Adrenal gland (tissue), 12 donors: ENCODE measurements around the gene STRN4. TPM values are rescaled to one million over a fixed set of nuclear protein-coding genes. Genes with fewer than 3 reads are reported as not detected.

Experiments
- DNase-seq, 7 donors: peaks; one replicate each; pipeline ENCODE4 v3.0.0-alpha.2; 2019 to 2020
- H3K27ac ChIP-seq, 5 donors: fragments of 200-600 bp; sonication (generic) in 4 of 5; 1 replicate in 3 of 5; 2 replicates in 2 of 5; pipeline versions ENCODE4 v1.5.1 to v1.8.0; 2016 to 2020; ENCODE audit warnings: mild to moderate bottlenecking in 1 of 5
- H3K27me3 ChIP-seq: fragments of 200-600 bp; 2 replicates; pipeline ENCODE4 v1.8.0; 2021
- H3K36me3 ChIP-seq, 2 donors: fragments of 200-600 bp; replicated peaks in 1 of 2; 1 replicate in 1 of 2; 2 replicates in 1 of 2; pipeline versions ENCODE4 v1.5.1 to v1.8.0; 2018 to 2022
- H3K4me1 ChIP-seq, 2 donors: fragments of 200-600 bp; replicated peaks in 1 of 2; 1 replicate in 1 of 2; 2 replicates in 1 of 2; pipeline versions ENCODE4 v1.5.1 to v1.8.0; 2018 to 2021
- H3K4me3 ChIP-seq, 4 donors: fragments of 200-600 bp; sonication (generic) in 3 of 4; one replicate each; pipeline ENCODE4 v1.5.1; 2016 to 2018
- H3K9me3 ChIP-seq, 3 donors: fragments of 200-600 bp; sonication (generic) in 1 of 3; replicated peaks in 1 of 3; 1 replicate in 2 of 3; 2 replicates in 1 of 3; pipeline versions ENCODE4 v1.5.1 to v1.8.0; 2016 to 2021
- POLR2A ChIP-seq, 2 donors: fragments of 450-650 bp; IDR thresholded peaks; one replicate each; pipeline ENCODE4 v1.6.1; 2017; ENCODE audit warnings: antibody characterized with exemption in 2 of 2, mild to moderate bottlenecking in 2 of 2, moderate library complexity in 1 of 2
- WGBS, 4 donors: extraction: QIAGEN DNeasy Blood & Tissue Kit in 2 of 4; methylation state at CpG; one replicate each; pipeline versions ENCODE4 v1.1.5 to v1.1.7; 2013 to 2017; 5-methylcytosine and 5-hydroxymethylcytosine counted together
- intact Hi-C, 2 donors: fragments of 100-400 bp; cut with DNase I; formaldehyde crosslinking; loops; one replicate each; pipeline versions ENCODE4 v1.14.1 to v1.15.0; 2022 to 2023
- polyA plus RNA-seq, 3 donors: library from polyadenylated mRNA; stranded (reverse); fragments of 200-250 nt in 2 of 3; fragments of 350-450 nt in 1 of 3; fragmentation: Illumina TruSeq in 1 of 3; extraction: RNeasy Lipid Tissue Mini Kit (QIAGEN cat#74804) in 1 of 3; gene quantifications; one replicate each; pipeline ENCODE4 v1.2.3, GENCODE V29; 2013 to 2014
- total RNA-seq, 9 donors: library from RNA; depleted of rRNA in 4 of 9; stranded (reverse); fragments of >200 nt in 4 of 9; fragments of 120-200 nt in 1 of 9; fragmentation: NEBNext Ultra II Directional in 1 of 9; extraction: Animal tissue kit (Norgen Biotek cat#: 25700) in 1 of 9; gene quantifications; one replicate each; pipeline versions ENCODE4 v1.1.0 to v1.2.4, GENCODE V29; 2013 to 2023
- TF ChIP-seq, protein P1 (sequence below), 6 experiments: fragments of 450-650 bp in 4 of 6; fragments of 200-600 bp in 2 of 6; sonication (generic) in 1 of 6; IDR thresholded peaks; 1 replicate in 5 of 6; 2 replicates in 1 of 6; pipeline versions ENCODE4 v1.5.1 to v1.8.0; 2016 to 2021; ENCODE audit warnings: antibody characterized with exemption in 6 of 6, mild to moderate bottlenecking in 2 of 6, moderate library complexity in 1 of 6
- donor health status: healthy with polysubstance abuse.
- donor health status: Bipolar disorder and iron deficiency.
- donor health status: DM: yes; HTN: yes; CAD: no.
- donor health status: DM: no; HTN: no; CAD: no.
- donor health status: DM: no; HTN: no; CAD: no.
- donor health status: DM: yes; HTN: yes; CAD: no.

The STRN4 gene
- total and polyA plus RNA-seq, 12 donors, result 22.3 to 92.8 (median 65.8) TPM

DNA sequence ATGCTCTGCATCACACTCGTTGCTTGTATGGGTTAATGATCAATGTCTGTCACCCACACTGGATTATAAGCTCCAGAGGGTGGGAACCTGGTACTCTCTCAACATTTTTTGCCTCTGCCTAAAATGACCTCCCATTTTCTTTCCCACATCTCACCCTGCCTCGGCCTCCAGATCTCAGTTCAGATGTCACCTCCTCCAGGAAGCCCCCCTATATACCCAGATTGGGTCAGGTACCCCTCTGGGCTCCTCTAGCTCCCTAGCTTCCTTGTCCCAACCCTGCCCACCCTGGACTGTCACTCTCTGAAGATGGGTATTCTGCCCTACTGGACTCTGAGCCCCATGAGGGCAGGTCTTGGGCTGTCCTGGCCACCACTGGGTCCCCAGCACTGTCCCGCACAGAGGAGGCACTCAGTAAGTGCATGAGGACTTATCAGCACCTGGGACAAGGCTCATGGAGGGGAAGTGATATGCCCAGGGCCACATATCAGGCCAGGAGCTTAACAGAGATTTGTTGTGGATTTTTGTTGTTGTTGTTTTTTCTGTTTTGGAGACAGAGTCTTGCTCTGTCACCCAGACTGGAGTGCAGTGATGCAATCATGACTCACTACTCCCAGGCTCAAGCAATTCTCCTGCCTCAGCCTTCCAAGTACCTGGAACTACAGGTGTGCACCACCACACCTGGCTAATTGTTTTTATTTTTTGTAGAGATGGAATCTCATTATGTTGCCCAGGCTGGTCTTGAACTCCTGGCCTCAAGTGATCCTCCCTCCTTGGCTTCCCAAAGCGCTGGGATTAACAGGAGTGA, 53.1 kb downstream of the STRN4 start:
- peaks cover 0 to 88% of the 10 kb centered on the region in 2 donors for H3K36me3 ChIP-seq
- H3K27me3 ChIP-seq, result no peaks in the 10 kb centered on the region
- H3K4me3 ChIP-seq, result no peak overlapping the region
- no peak for TF ChIP-seq POLR2A (IDR thresholded peaks at IDR 0.05)
- TF ChIP-seq, protein P1, sequence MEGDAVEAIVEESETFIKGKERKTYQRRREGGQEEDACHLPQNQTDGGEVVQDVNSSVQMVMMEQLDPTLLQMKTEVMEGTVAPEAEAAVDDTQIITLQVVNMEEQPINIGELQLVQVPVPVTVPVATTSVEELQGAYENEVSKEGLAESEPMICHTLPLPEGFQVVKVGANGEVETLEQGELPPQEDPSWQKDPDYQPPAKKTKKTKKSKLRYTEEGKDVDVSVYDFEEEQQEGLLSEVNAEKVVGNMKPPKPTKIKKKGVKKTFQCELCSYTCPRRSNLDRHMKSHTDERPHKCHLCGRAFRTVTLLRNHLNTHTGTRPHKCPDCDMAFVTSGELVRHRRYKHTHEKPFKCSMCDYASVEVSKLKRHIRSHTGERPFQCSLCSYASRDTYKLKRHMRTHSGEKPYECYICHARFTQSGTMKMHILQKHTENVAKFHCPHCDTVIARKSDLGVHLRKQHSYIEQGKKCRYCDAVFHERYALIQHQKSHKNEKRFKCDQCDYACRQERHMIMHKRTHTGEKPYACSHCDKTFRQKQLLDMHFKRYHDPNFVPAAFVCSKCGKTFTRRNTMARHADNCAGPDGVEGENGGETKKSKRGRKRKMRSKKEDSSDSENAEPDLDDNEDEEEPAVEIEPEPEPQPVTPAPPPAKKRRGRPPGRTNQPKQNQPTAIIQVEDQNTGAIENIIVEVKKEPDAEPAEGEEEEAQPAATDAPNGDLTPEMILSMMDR (IDR thresholded peaks at IDR 0.05), result no peak
- no peak for DNase-seq
- WGBS, 4 donors, result 93 to 100% (median 96%) methylated on average over 3 to 4 of the region's 4 CpGs
- no peak overlapping the region for H3K27ac ChIP-seq
- intact Hi-C loops, result no loop called here
- H3K4me1 ChIP-seq, result no peaks in the 10 kb centered on the region
- no peaks in the 10 kb centered on the region for H3K9me3 ChIP-seq

DNA sequence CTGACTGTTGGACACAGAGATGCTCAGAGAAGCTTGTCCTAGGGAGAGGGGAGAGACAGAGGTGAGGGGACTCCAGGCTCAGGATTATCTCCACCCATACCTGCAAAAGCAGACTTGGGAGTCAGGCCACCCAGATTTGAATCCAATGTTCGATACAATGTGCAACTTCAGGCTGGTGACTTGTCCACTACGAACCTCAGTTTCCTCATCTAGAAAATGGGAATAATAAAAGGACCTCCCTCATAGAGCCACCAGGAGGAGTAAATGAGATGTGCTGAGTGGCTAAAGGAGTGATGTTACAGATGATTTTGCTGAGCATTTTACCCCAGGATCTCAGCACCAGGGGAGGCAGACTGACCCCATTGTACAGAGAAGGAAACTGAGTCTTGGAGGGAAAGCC, 54.3 kb downstream of the STRN4 start:
- H3K4me3 ChIP-seq, result no peak overlapping the region
- H3K27ac ChIP-seq, result no peak overlapping the region
- intact Hi-C loops, result no loop called here
- H3K36me3 ChIP-seq, result peaks cover 0 to 98% of the 10 kb centered on the region in 2 donors
- no peaks in the 10 kb centered on the region for H3K4me1 ChIP-seq
- DNase-seq, result no peak
- TF ChIP-seq, protein P1 (IDR thresholded peaks at IDR 0.05), result no peak
- no peak for TF ChIP-seq POLR2A (IDR thresholded peaks at IDR 0.05)
- H3K9me3 ChIP-seq, result no peaks in the 10 kb centered on the region
- H3K27me3 ChIP-seq, result no peaks in the 10 kb centered on the region
- WGBS, 4 donors, result 94 to 99% (median 97%) methylated on average over 2 of the region's 2 CpGs

DNA sequence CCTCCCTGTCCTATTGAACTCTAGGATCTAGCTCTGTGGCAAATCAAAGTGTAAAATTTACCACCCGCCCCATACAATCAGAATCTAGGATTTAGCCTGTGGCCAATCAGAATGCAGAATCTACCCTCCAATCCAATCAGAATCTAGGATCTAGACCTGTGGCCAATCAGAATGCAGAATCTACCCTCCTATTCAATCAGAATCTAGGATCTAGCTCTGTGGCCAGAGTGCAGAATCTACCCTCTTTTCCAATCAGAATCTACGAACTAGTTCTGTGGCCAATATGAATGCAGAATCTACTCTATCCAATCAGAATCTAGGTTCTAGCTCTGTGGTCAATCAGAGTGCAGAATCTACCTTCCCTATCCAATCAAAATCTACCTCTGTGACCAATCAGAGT, 55.1 kb downstream of the STRN4 start:
- Histone ChIP-seq H3K36me3 (peaks cover 0 to 98% of the 10 kb centered on the region in 2 donors), H3K27me3 (no peaks in the 10 kb centered on the region), H3K9me3 (no peaks in the 10 kb centered on the region), H3K4me1 (no peaks in the 10 kb centered on the region), H3K4me3 (no peak overlapping the region), H3K27ac (no peak overlapping the region)
- 45 to 49% (median 47%) methylated on average over 2 of the region's 2 CpGs for WGBS, 4 donors
- intact Hi-C loops, result no loop called here
- DNase-seq, result no peak
- TF ChIP-seq POLR2A (IDR thresholded peaks at IDR 0.05), result no peak
- TF ChIP-seq, protein P1 (IDR thresholded peaks at IDR 0.05), result no peak

DNA sequence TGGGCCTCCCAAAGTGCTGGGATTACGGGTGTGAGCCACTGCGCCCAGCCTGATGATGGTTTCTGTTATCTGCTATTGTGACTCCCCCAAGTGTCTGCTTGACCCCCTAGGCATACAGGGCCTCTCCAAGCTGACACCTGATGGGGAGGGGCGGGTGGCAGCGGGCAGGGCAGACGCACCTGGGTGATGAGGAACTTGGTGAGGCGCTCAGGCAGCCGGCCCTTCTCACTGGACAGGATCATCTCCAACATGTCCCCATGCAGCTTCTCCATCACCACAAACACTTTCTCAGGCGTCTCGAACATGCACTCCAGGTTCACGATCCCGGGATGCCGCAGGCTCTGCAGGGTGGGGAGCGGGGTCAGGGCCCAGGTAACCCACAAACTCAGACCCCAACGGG, 56.9 kb downstream of the STRN4 start:
- intact Hi-C loops, result no loop called here
- H3K36me3 ChIP-seq, result peaks cover 0 to 97% of the 10 kb centered on the region in 2 donors
- TF ChIP-seq, protein P1 (IDR thresholded peaks at IDR 0.05), result no peak
- no peak for TF ChIP-seq POLR2A (IDR thresholded peaks at IDR 0.05)
- 90 to 96% (median 94%) methylated on average over 13 to 14 of the region's 14 CpGs for WGBS, 4 donors
- no peaks in the 10 kb centered on the region for H3K27me3 ChIP-seq
- H3K4me3 ChIP-seq, result no peak overlapping the region
- no peaks in the 10 kb centered on the region for H3K4me1 ChIP-seq
- H3K27ac ChIP-seq, result no peak overlapping the region
- H3K9me3 ChIP-seq, result no peaks in the 10 kb centered on the region
- no peak for DNase-seq
